CD4-positive, CD25-positive, alpha-beta regulatory T cell (primary cell): ENCODE data around the gene CTNNA2. TPM values are rescaled to one million over a fixed set of nuclear protein-coding genes. Genes with fewer than 3 reads are reported as not detected.

Source experiments
- ATAC-seq, 2 donors: fragments of 150-1000 bp; cut with Tn5 transposase; one replicate each; pipeline ENCODE4 v1.10.0; 2021; ENCODE audit warnings: low read depth in 2 of 2, moderate number of reproducible peaks in 2 of 2, moderate library complexity in 1 of 2
- DNase-seq, 3 donors: peaks; one replicate each; pipeline versions ENCODE4 v3.0.0 to v3.0.0-alpha.2; 2012 to 2022; ENCODE audit warnings: mixed read lengths in 1 of 3
- H3K27ac ChIP-seq: one replicate; pipeline ENCODE4 v1.7.0; 2013; ENCODE audit warnings: mild to moderate bottlenecking, low read length; ENCODE audit not compliant: insufficient read depth, poor library complexity, severe bottlenecking
- H3K27me3 ChIP-seq: one replicate; pipeline ENCODE4 v1.7.0; 2013; ENCODE audit warnings: low read length; ENCODE audit not compliant: control insufficient read depth, insufficient read depth
- H3K36me3 ChIP-seq: one replicate; pipeline ENCODE4 v1.7.0; 2013; ENCODE audit warnings: mild to moderate bottlenecking, low read length, moderate library complexity; ENCODE audit not compliant: control insufficient read depth, insufficient read depth
- H3K4me1 ChIP-seq: 2 replicates; pipeline ENCODE4 v1.7.0; 2013; ENCODE audit warnings: mild to moderate bottlenecking, low read length; ENCODE audit not compliant: insufficient read depth, control insufficient read depth, poor library complexity, severe bottlenecking
- H3K4me3 ChIP-seq: one replicate; pipeline ENCODE4 v1.7.0; 2013; ENCODE audit warnings: low read depth, mild to moderate bottlenecking, low read length, moderate library complexity
- H3K9me3 ChIP-seq, 2 experiments: 1 replicate in 1 of 2; 2 replicates in 1 of 2; pipeline ENCODE4 v1.7.0; 2013; ENCODE audit warnings: low read length in 2 of 2, mild to moderate bottlenecking in 1 of 2, moderate library complexity in 1 of 2; ENCODE audit not compliant: control insufficient read depth in 2 of 2
- H3K27ac Mint-ChIP-seq, 3 donors: one replicate each; pipeline ENCODE4 v1.8.0; 2020 to 2022; ENCODE audit warnings: mild to moderate bottlenecking in 3 of 3, mixed read lengths in 3 of 3, moderate library complexity in 2 of 3
- H3K27me3 Mint-ChIP-seq: one replicate; pipeline ENCODE4 v1.8.0; 2022; ENCODE audit warnings: mild to moderate bottlenecking, mixed read lengths
- H3K36me3 Mint-ChIP-seq: one replicate; pipeline ENCODE4 v1.8.0; 2020; ENCODE audit warnings: mixed read lengths
- H3K4me1 Mint-ChIP-seq, 4 donors: one replicate each; pipeline ENCODE4 v1.8.0; 2020 to 2022; ENCODE audit warnings: mixed read lengths in 4 of 4, mild to moderate bottlenecking in 1 of 4
- H3K4me3 Mint-ChIP-seq, 4 donors: one replicate each; pipeline ENCODE4 v1.8.0; 2020 to 2022; ENCODE audit warnings: mild to moderate bottlenecking in 4 of 4, mixed read lengths in 4 of 4, moderate library complexity in 3 of 4
- H3K9me3 Mint-ChIP-seq, 7 donors: one replicate each; pipeline ENCODE4 v1.8.0; 2020 to 2022; ENCODE audit warnings: mixed read lengths in 7 of 7, mild to moderate bottlenecking in 3 of 7, moderate library complexity in 2 of 7
- polyA plus RNA-seq, 4 donors: library from polyadenylated mRNA; unstranded; fragments of 300-500 nt; fragmentation: Illumina TruSeq; gene quantifications; one replicate each; pipeline ENCODE4 v1.2.3, GENCODE V29; 2021
- total RNA-seq: library from RNA; stranded (reverse); gene quantifications from one replicate; pipeline ENCODE4 v1.2.3, GENCODE V29; 2022

Gene CTNNA2
- total and polyA plus RNA-seq, 5 donors from 2014 or later = not detected

DNA sequence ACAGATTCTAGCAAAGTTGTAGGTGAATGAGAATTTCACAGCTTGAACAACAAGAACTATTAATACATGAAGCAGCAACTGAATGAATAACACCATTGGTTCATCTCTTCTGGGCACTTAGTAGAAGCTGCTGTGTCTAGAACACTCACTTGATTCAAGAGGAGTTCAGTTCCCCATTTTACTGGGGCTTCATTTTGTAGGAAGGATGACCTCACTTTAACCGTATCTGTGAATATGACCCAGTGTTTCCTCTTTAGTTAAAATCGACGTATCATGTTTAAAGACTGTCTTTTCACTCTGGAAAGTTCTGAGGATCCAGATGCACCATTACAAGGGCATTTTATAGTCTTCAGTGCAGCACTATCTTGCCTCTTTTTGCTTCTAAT lies 743.9 kb downstream of the CTNNA2 start:
- Histone ChIP-seq H3K4me3 (no peak overlapping the region), H3K9me3 (no peaks in the 10 kb centered on the region), H3K27ac (no peak overlapping the region), H3K27me3 (no peaks in the 10 kb centered on the region), H3K4me1 (no peaks in the 10 kb centered on the region), H3K36me3 (no peaks in the 10 kb centered on the region)
- H3K27ac Mint-ChIP-seq = no peak overlapping the region
- no peaks in the 10 kb centered on the region for H3K36me3 Mint-ChIP-seq
- DNase-seq (no peak), ATAC-seq (no peak)
- H3K4me3 Mint-ChIP-seq = no peak overlapping the region
- H3K9me3 Mint-ChIP-seq = peaks cover 0 to 26% (median 4%) of the 10 kb centered on the region in 7 donors
- H3K27me3 Mint-ChIP-seq = no peaks in the 10 kb centered on the region
- no peaks in the 10 kb centered on the region for H3K4me1 Mint-ChIP-seq

DNA sequence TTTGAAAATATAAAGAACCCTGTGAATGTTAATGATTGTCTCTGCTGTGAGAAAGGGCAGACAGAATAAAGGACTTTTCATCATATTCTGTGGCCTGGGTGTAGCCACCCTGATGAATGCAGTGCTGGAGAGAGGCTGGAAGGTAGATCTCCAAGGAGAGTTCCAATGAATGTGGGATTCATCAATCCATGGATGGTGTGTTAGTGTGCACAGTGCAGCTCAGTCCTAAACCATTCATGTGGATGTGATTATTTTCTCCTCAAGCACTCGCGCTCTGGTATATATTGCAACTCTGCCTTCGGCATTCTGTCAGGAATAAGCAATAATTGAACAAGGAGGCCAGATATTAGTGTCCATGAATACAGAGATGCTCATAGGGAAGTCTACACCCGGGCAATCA lies 744.6 kb downstream of the CTNNA2 start:
- H3K27me3 ChIP-seq = no peaks in the 10 kb centered on the region
- Mint-ChIP-seq H3K27ac (no peak overlapping the region), H3K27me3 (no peaks in the 10 kb centered on the region), H3K4me1 (no peaks in the 10 kb centered on the region), H3K36me3 (no peaks in the 10 kb centered on the region), H3K9me3 (peaks cover 0 to 26% (median 4%) of the 10 kb centered on the region in 7 donors), H3K4me3 (no peak overlapping the region)
- DNase-seq (no peak), ATAC-seq (no peak)
- no peak overlapping the region for H3K27ac ChIP-seq
- no peaks in the 10 kb centered on the region for H3K36me3 ChIP-seq
- no peaks in the 10 kb centered on the region for H3K9me3 ChIP-seq
- no peaks in the 10 kb centered on the region for H3K4me1 ChIP-seq
- no peak overlapping the region for H3K4me3 ChIP-seq

DNA sequence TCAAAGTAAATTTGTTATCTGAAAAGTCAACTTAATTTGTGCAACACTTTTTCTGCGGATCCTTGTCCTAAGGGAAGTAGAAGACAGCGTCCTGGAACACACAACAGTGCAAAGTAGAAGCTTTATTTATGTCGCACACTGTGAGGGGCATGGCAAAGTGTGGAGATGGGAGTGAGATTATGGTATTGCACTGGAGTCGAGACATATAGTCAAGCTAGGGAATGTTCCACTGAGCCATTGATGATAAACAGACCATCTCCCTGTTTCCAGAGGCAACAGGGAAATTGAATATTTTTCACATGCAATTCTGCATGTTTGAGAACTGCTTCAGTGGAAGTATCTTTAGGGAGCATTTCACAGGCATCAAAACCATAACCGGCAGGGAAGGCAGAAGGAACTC lies 745.5 kb downstream of the CTNNA2 start:
- no peak overlapping the region for H3K4me3 Mint-ChIP-seq
- H3K36me3 Mint-ChIP-seq = no peaks in the 10 kb centered on the region
- DNase-seq (no peak), ATAC-seq (no peak)
- no peaks in the 10 kb centered on the region for H3K4me1 Mint-ChIP-seq
- H3K4me3 ChIP-seq = no peak overlapping the region
- no peaks in the 10 kb centered on the region for H3K27me3 ChIP-seq
- no peaks in the 10 kb centered on the region for H3K36me3 ChIP-seq
- no peaks in the 10 kb centered on the region for H3K4me1 ChIP-seq
- no peak overlapping the region for H3K27ac ChIP-seq
- H3K9me3 ChIP-seq = no peaks in the 10 kb centered on the region
- H3K27ac Mint-ChIP-seq = no peak overlapping the region
- H3K27me3 Mint-ChIP-seq = no peaks in the 10 kb centered on the region
- H3K9me3 Mint-ChIP-seq = peaks cover 0 to 25% (median 4%) of the 10 kb centered on the region in 7 donors

DNA sequence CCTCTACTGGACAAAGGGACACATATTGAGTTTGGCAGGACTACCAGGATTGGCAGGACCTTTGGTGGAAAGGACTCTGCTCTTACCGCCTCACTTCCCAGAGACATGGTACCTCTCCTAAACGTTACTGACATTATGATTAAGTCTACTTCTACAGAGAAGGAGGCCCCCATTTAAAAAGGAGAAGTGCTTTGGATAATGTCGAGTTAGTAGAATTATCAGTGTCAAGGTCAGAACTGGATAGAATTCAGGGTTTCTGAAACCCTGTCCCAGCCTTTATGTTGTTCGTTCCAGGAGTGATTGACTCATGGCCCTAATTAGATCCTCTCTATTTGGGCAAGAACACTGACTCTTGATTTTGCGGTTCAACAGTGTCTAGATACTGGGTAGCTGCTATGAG lies 745.9 kb downstream of the CTNNA2 start:
- Histone ChIP-seq H3K27me3 (no peaks in the 10 kb centered on the region), H3K9me3 (no peaks in the 10 kb centered on the region), H3K36me3 (no peaks in the 10 kb centered on the region), H3K27ac (no peak overlapping the region), H3K4me1 (no peaks in the 10 kb centered on the region), H3K4me3 (no peak overlapping the region)
- no peak for DNase-seq
- Mint-ChIP-seq H3K4me1 (no peaks in the 10 kb centered on the region), H3K4me3 (no peak overlapping the region), H3K36me3 (no peaks in the 10 kb centered on the region), H3K27me3 (no peaks in the 10 kb centered on the region), H3K9me3 (peaks cover 0 to 23% (median 3%) of the 10 kb centered on the region in 7 donors), H3K27ac (no peak overlapping the region)
- ATAC-seq = no peak

DNA sequence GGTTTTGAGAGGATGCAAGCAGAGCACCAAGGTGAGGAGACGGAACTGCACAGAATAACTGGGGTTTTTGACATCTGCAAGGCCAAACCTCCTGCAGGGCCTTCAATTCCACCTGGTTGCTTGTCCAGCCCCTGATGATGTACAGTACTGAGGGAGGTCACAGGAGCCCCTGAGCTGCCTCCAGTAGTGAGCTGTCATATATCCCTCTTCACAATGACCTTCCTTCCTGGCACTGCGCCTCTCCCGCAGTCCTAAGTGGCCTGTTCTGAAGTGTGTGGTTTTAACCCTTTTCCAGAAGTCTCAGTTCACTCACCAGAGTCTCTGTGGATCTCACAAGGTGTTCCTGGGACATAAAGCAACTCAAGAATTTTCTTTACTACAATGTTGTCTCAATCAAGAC lies 746.4 kb downstream of the CTNNA2 start:
- no peak overlapping the region for H3K27ac ChIP-seq
- H3K36me3 Mint-ChIP-seq = no peaks in the 10 kb centered on the region
- H3K9me3 Mint-ChIP-seq = peaks cover 0 to 26% (median 3%) of the 10 kb centered on the region in 7 donors

DNA sequence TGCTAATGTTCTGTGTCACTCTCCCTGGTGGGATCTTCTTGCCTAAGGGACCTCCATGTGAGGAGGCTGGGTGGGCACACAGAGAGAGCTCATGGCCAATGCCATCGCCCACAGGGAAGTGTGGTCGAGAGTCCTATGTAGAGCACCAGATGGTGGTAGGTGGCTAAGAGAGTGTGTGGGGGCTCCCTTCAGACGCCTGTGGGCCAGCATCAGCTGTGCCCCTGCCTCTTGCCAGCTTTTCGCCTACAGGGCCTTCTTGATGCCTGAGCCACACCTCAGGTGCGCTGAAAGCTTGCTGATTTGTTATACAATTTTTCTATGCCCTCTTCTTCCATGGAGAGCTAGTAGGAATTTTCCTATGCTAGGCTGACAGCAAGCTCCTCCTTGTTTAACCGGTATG lies 753.4 kb downstream of the CTNNA2 start:
- ATAC-seq = no peak
- no peaks in the 10 kb centered on the region for H3K36me3 ChIP-seq
- Mint-ChIP-seq H3K9me3 (peaks cover 2 to 33% (median 5%) of the 10 kb centered on the region in 7 donors), H3K27me3 (no peaks in the 10 kb centered on the region), H3K4me3 (no peak overlapping the region), H3K36me3 (no peaks in the 10 kb centered on the region), H3K4me1 (no peaks in the 10 kb centered on the region), H3K27ac (no peak overlapping the region)
- no peaks in the 10 kb centered on the region for H3K9me3 ChIP-seq
- H3K4me1 ChIP-seq = no peaks in the 10 kb centered on the region
- H3K27me3 ChIP-seq = no peaks in the 10 kb centered on the region
- DNase-seq = no peak
- H3K27ac ChIP-seq = no peak overlapping the region
- no peak overlapping the region for H3K4me3 ChIP-seq

More for the DNA sequence above, 746.4 kb downstream of the CTNNA2 start:
- ATAC-seq = no peak
- Histone ChIP-seq H3K9me3 (no peaks in the 10 kb centered on the region), H3K27me3 (no peaks in the 10 kb centered on the region), H3K36me3 (no peaks in the 10 kb centered on the region), H3K4me3 (no peak overlapping the region), H3K4me1 (no peaks in the 10 kb centered on the region)
- Mint-ChIP-seq H3K4me3 (no peak overlapping the region), H3K27me3 (no peaks in the 10 kb centered on the region), H3K4me1 (no peaks in the 10 kb centered on the region), H3K27ac (no peak overlapping the region)
- DNase-seq = no peak

DNA sequence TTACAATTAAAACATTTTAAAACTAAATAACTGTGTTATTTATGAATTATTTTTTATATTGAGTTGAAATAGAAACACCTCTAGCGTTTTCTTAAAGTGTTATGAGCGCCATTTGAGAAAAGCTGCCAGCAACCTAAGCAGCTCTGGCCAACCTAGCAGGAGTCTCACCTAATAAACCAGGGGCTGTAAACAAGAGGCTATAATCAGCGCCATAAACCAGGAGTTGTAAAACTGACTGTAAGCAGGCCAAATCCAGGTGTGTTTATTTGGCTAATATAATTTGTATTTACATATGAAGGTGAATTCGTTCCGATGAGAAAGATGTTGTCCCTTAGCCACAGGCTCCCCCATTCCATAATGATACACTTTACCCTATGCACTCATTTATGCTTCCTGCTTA lies 757.0 kb downstream of the CTNNA2 start:
- H3K9me3 Mint-ChIP-seq = peaks cover 0 to 40% (median 6%) of the 10 kb centered on the region in 7 donors
- Histone ChIP-seq H3K4me1 (no peaks in the 10 kb centered on the region), H3K4me3 (no peak overlapping the region), H3K9me3 (no peaks in the 10 kb centered on the region), H3K27ac (no peak overlapping the region), H3K27me3 (no peaks in the 10 kb centered on the region), H3K36me3 (no peaks in the 10 kb centered on the region)
- DNase-seq = no peak
- no peaks in the 10 kb centered on the region for H3K4me1 Mint-ChIP-seq
- H3K27me3 Mint-ChIP-seq = no peaks in the 10 kb centered on the region
- H3K36me3 Mint-ChIP-seq = no peaks in the 10 kb centered on the region
- no peak for ATAC-seq
- H3K27ac Mint-ChIP-seq = no peak overlapping the region
- H3K4me3 Mint-ChIP-seq = no peak overlapping the region

DNA sequence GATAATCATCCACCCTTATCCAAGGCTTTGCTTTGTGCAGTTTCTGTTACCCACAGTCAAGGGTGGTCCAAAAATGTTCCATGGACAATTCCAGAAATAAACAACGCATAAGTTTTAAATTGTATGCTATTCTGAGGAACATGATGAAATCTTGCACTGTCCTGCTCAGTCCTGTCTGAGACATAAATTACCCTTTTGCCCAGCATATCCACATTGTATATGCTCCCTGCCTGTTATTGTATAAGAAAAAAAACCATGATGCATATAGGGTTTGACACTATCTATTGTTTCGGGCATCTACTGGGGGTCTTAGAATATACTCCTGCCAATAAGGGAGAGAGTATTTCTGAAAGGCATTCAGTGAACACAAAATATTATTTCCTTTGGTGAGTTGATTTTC lies 767.7 kb downstream of the CTNNA2 start:
- Mint-ChIP-seq H3K27me3 (no peaks in the 10 kb centered on the region), H3K9me3 (peaks cover 0 to 18% (median 5%) of the 10 kb centered on the region in 7 donors), H3K27ac (no peak overlapping the region), H3K4me1 (no peaks in the 10 kb centered on the region), H3K4me3 (no peak overlapping the region), H3K36me3 (no peaks in the 10 kb centered on the region)
- ATAC-seq (no peak), DNase-seq (no peak)
- H3K36me3 ChIP-seq = no peaks in the 10 kb centered on the region
- H3K27ac ChIP-seq = no peak overlapping the region
- no peaks in the 10 kb centered on the region for H3K9me3 ChIP-seq
- no peaks in the 10 kb centered on the region for H3K4me1 ChIP-seq
- H3K27me3 ChIP-seq = no peaks in the 10 kb centered on the region
- H3K4me3 ChIP-seq = no peak overlapping the region
